Suprapubic skin (tissue), 4 donors: Measurements from ENCODE around the gene ARHGEF28.

Experiments
- CTCF ChIP-seq, 2 donors: fragments of 200-600 bp in 1 of 2; fragments of 450-650 bp in 1 of 2; sonication (generic) in 1 of 2; IDR thresholded peaks; one replicate each; pipeline ENCODE4 v1.5.1; 2016 to 2019; ENCODE audit warnings: antibody characterized with exemption in 2 of 2, mild to moderate bottlenecking in 1 of 2, moderate library complexity in 1 of 2
- POLR2A ChIP-seq, 2 donors: fragments of 450-650 bp; IDR thresholded peaks; one replicate each; pipeline ENCODE4 v1.6.1; 2017; ENCODE audit warnings: antibody characterized with exemption in 2 of 2, mild to moderate bottlenecking in 2 of 2, moderate library complexity in 2 of 2
- POLR2AphosphoS5 ChIP-seq, 3 donors: sonication (generic); formaldehyde crosslinking; IDR thresholded peaks; one replicate each; pipeline ENCODE4 v1.6.1; 2017; ENCODE audit warnings: antibody characterized with exemption in 3 of 3

- TF ChIP-seq CTCF (IDR thresholded peaks at IDR 0.05): no peak
- no peak for TF ChIP-seq POLR2AphosphoS5 (IDR thresholded peaks at IDR 0.05)
- no peak for TF ChIP-seq POLR2A (IDR thresholded peaks at IDR 0.05)
These were observed 261.7 kb downstream of the ARHGEF28 start for GRCh38 chr5:73887688-73888087.
